ENCODE results near the gene GFER. TPM values are rescaled to one million over a fixed set of nuclear protein-coding genes. Genes with fewer than 3 reads are reported as not detected.

Gene GFER
- total and polyA plus RNA-seq, 2 of the 8 experiments (the other 6 are each of a cell fraction or from before 2014, with no cell fraction given), result 17.7 to 37.9 TPM

GRCh38 chr16:1993731-1994131, 9.7 kb downstream of the GFER start:
- H3K36me3 ChIP-seq (ENCODE audit: control insufficient read depth in 2 of 4, insufficient read depth in 4 of 4, low read length in 3 of 4), result peaks cover 3 to 13% (median 8%) of the 10 kb centered on the region in 4 experiments; a peak in 5 of 8 replicates
- no peak overlapping the region for H4K8ac ChIP-seq (ENCODE audit: extremely low read depth, insufficient read depth, low read length)
- H3K23me2 ChIP-seq (ENCODE audit: low read depth, low read length), result peaks cover 22% of the 10 kb centered on the region; the same call in 1 of the 2 replicates
- H3K56ac ChIP-seq (replicated peaks; ENCODE audit: insufficient read length, low read depth, low read length), result no peak overlapping the region
- peak overlapping the region in 1 of 2 experiments; percentile 83; a peak in 2 of 4 replicates for H3K4me2 ChIP-seq (ENCODE audit: insufficient read depth in 1 of 2, low read depth in 2 of 2, low read length in 2 of 2)
- no peak overlapping the region for H3K18ac ChIP-seq (ENCODE audit: extremely low read depth, low read length)
- H3K9ac ChIP-seq (replicated peaks in 1 of 4; ENCODE audit: extremely low read depth in 1 of 4, low read depth in 3 of 4, low read length in 3 of 4), result no peak overlapping the region; a peak in 1 of 7 replicates
- no peak overlapping the region for H2BK15ac ChIP-seq (ENCODE audit: low read length)
- no peaks in the 10 kb centered on the region for H3K79me1 ChIP-seq (ENCODE audit: low read depth, low read length)
- ChIA-PET POLR2A (ENCODE audit: partially characterized antibody) (interaction anchor here (0.7 to 28.2 kb wide), 9 partner anchors 10 to 1038 kb away, joined by 3 to 736 read pairs (median 6); partner anchors contain the start of genes GFER, NDUFB10, RNF151 and RPS2), CTCF (ENCODE audit: partially characterized antibody) (interaction anchor here (0.7 to 6.8 kb wide), 4 partner anchors 11 to 1646 kb away, joined by 3 to 55 read pairs (median 8); partner anchors contain the start of gene NOXO1)
- no peak for DNase-seq (ENCODE audit: low read depth in 1 of 2, low spot score in 2 of 2)
- H4K91ac ChIP-seq (replicated peaks; ENCODE audit: insufficient read length, low read length), result no peak overlapping the region
- FAIRE-seq, result no peak
- H3K27me3 ChIP-seq (replicated peaks in 1 of 4; ENCODE audit: control insufficient read depth in 3 of 4, extremely low read depth in 1 of 4, insufficient read depth in 3 of 4, low read length in 3 of 4), result peaks cover 4 to 32% (median 20%) of the 10 kb centered on the region in 4 experiments
- no peak overlapping the region for H4K5ac ChIP-seq (ENCODE audit: insufficient read length, low read depth, low read length)
- no peaks in the 10 kb centered on the region for H3K79me2 ChIP-seq (ENCODE audit: control insufficient read depth in 1 of 2, insufficient read depth in 2 of 2, low read length in 2 of 2)
- H4K20me1 ChIP-seq (replicated peaks in 1 of 2; ENCODE audit: control insufficient read depth in 1 of 2, insufficient read depth in 2 of 2, low read length in 2 of 2), result peaks cover 7 to 8% of the 10 kb centered on the region in 2 experiments
- H2AK5ac ChIP-seq (ENCODE audit: low read depth, low read length), result no peak overlapping the region
- H3K4ac ChIP-seq (replicated peaks; ENCODE audit: insufficient read length, low read depth, low read length), result no peak overlapping the region
- no peak overlapping the region for H2AFZ ChIP-seq (ENCODE audit: low read length)
- H3K4me1 ChIP-seq (replicated peaks in 1 of 4; ENCODE audit: control insufficient read depth in 3 of 4, insufficient read depth in 4 of 4, low read length in 3 of 4), result peaks cover 0 to 22% (median 18%) of the 10 kb centered on the region in 4 experiments; a peak in 6 of 7 replicates
- no peaks in the 10 kb centered on the region for H3K9me3 ChIP-seq (ENCODE audit: insufficient read depth in 2 of 2, low read depth in 1 of 2, low read length in 1 of 2)
- H3K4me3 ChIP-seq (ENCODE audit: extremely low read depth in 1 of 4, insufficient read depth in 2 of 4, low read depth in 3 of 4, low read length in 4 of 4), result peak overlapping the region in 1 of 4 experiments; percentile 82; a peak in 1 of 8 replicates
- H2BK20ac ChIP-seq (ENCODE audit: low read length), result no peak overlapping the region
- no peak overlapping the region for H2BK5ac ChIP-seq (ENCODE audit: low read depth, low read length)
- no peak overlapping the region for H3K27ac ChIP-seq (ENCODE audit: low read depth, low read length)
- no peak overlapping the region for H3K14ac ChIP-seq (ENCODE audit: insufficient read length)
- no peak overlapping the region for H3K23ac ChIP-seq (ENCODE audit: insufficient read length)
- H2BK120ac ChIP-seq (replicated peaks; ENCODE audit: low read depth, low read length), result no peak overlapping the region
- H2BK12ac ChIP-seq (ENCODE audit: low read depth, low read length), result no peak overlapping the region
- 97% methylated on average over 2 of the region's 2 CpGs; no CpG with 5 or more reads in 1 of the 2 experiments for WGBS, 2 experiments (ENCODE audit: extremely low coverage in 1 of 2, insufficient coverage in 1 of 2, insufficient read length in 1 of 2, insufficient replicate concordance in 2 of 2, low coverage in 1 of 2, low lambda C conversion rate in 2 of 2, missing lambda C conversion rate in 1 of 2)
- TF ChIP-seq PHF8 (conservative IDR thresholded peaks at IDR 0.05; ENCODE audit: low read depth, low read length) (no peak), POLR2A (IDR thresholded peaks at IDR 0.05; ENCODE audit: control extremely low read depth in 1 of 2, low read depth in 2 of 2, low read length in 2 of 2) (no peak), ATF3 (IDR thresholded peaks at IDR 0.05; ENCODE audit: insufficient read depth, low read depth, low read length) (no peak), CHD1 (IDR thresholded peaks at IDR 0.05; ENCODE audit: low read depth, low read length) (no peak), NANOG (IDR thresholded peaks at IDR 0.05; ENCODE audit: insufficient read depth, low read depth, low read length, poor library complexity, severe bottlenecking) (no peak), RAD21 (IDR thresholded peaks at IDR 0.05 in 1 of 2, conservative IDR thresholded peaks at IDR 0.05 in 1 of 2; ENCODE audit: low read depth in 2 of 2, low read length in 2 of 2) (no peak), SIN3A (conservative IDR thresholded peaks at IDR 0.05 in 1 of 2, IDR thresholded peaks at IDR 0.05 in 1 of 2; ENCODE audit: low read depth in 1 of 2, low read length in 2 of 2) (no peak), E2F6 (IDR thresholded peaks at IDR 0.05) (no peak), JUN (IDR thresholded peaks at IDR 0.05; ENCODE audit: low read depth, low read length) (no peak), YY1 (IDR thresholded peaks at IDR 0.05; ENCODE audit: low read depth, low read length) (no peak), TAF1 (IDR thresholded peaks at IDR 0.05; ENCODE audit: low read depth, low read length) (no peak), RBBP5 (IDR thresholded peaks at IDR 0.05; ENCODE audit: borderline replicate concordance, low read depth, low read length) (no peak)
